ENCODE measurements around the gene SRC. TPM values are rescaled to one million over a fixed set of nuclear protein-coding genes. Genes with fewer than 3 reads are reported as not detected.
A peak's percentile ranks its signal among the peaks of the same experiment; 100 is the strongest.

The SRC gene
- total RNA-seq, 2 donors from 2014 or later: 5.4 to 8.3 TPM

- no peak overlapping the region for H3K27ac Mint-ChIP-seq
- ATAC-seq (no peak), DNase-seq (ENCODE audit: low spot score in 2 of 2) (no peak)
- no peaks in the 10 kb centered on the region for H3K9me3 Mint-ChIP-seq
- H3K36me3 Mint-ChIP-seq: no peaks in the 10 kb centered on the region
Measured at GRCh38 chr20:37430044-37430443, 84.1 kb downstream of the SRC start.

DNA sequence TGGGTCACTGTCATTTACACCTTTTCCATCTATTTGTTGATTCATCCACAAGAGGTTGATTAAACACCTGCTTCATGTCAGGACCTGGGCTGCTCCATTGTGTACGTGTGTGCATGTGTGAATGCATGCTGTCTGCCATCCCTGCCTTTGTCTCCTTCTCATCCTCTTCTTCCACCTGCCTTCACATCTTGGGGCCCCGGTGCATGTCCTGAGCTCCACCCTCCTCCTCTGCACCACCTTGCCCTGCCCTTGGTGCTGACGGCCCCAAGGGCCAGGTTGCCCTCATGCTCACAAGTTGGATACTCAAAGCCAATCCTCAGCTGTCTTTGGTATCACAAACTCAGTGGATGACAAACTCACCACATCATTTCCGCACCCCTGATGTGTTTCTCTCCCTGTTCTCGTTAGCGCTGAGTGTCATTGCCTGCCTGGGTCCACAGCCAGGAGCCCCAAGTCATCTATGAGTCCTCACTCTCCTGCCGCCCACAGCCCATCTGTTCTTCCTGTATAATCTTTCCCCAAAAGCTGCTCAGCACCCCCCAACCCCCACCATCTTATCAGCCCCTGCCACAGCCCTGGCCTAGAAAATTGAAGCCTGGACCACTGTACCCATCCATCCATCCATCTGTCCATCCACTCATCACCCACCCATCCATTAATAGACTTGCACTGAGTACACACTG, 85.0 kb downstream of the SRC start:
- DNase-seq (ENCODE audit: low spot score in 2 of 2): no peak
- no peak for ATAC-seq
- Mint-ChIP-seq H3K27ac (no peak overlapping the region), H3K36me3 (no peaks in the 10 kb centered on the region), H3K9me3 (no peaks in the 10 kb centered on the region)

- Mint-ChIP-seq H3K36me3 (no peaks in the 10 kb centered on the region), H3K27ac (no peak overlapping the region)
- DNase-seq (ENCODE audit: low spot score in 2 of 2): no peak
Measured at GRCh38 chr20:37431786-37432185, 85.8 kb downstream of the SRC start.

GRCh38 chr20:37432606-37433005, 86.7 kb downstream of the SRC start:
- Mint-ChIP-seq H3K9me3 (no peaks in the 10 kb centered on the region), H3K27ac (no peak overlapping the region), H3K36me3 (no peaks in the 10 kb centered on the region)
- ATAC-seq (no peak), DNase-seq (ENCODE audit: low spot score in 2 of 2) (no peak)

More at GRCh38 chr20:37431786-37432185, 85.8 kb downstream of the SRC start:
- no peak for ATAC-seq
- no peaks in the 10 kb centered on the region for H3K9me3 Mint-ChIP-seq

GRCh38 chr20:37435607-37436006, 89.7 kb downstream of the SRC start:
- no peak for DNase-seq (ENCODE audit: low spot score in 2 of 2)
- Mint-ChIP-seq H3K9me3 (no peaks in the 10 kb centered on the region), H3K36me3 (no peaks in the 10 kb centered on the region), H3K27ac (no peak overlapping the region)
- no peak for ATAC-seq

DNA sequence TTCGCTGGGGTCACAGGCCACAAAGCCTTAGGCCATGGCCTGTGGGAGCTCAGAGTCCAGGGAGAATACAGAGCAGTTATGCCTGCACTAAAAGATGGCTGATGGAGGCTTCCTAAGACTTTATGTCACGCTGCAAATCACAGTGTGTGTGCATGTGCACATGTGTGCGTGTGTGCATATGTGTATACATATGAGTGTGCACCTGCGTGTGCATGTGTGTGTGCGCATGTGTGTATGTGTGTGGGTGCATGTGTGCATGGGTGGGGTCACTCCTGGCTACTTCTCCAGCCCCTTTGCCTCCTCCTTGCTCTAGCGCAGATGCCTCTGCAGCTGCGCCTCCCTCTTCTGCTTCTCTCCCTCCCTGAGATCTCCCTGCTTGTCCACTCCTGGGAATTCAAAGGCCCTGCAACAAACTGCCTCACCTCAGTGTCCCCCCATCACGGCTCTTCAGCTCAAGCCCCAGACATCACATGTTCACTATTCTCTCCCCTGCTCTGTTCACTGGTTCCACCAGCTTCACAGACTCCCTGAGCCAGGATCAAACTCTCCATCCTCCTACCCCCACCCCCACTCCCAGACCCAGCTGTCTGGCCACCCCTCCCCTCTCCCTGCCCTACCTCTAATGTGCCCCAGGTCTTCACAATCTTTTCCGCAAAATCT, 90.7 kb downstream of the SRC start:
- Mint-ChIP-seq H3K27ac (no peak overlapping the region), H3K9me3 (no peaks in the 10 kb centered on the region), H3K36me3 (no peaks in the 10 kb centered on the region)
- no peak for DNase-seq (ENCODE audit: low spot score in 2 of 2)
- ATAC-seq: no peak

- no peaks in the 10 kb centered on the region for H3K36me3 Mint-ChIP-seq
- ATAC-seq (no peak), DNase-seq (ENCODE audit: low spot score in 2 of 2) (no peak)
- H3K27ac Mint-ChIP-seq: peak overlapping the region in 1 of 2 donors; percentile 31
- H3K9me3 Mint-ChIP-seq: no peaks in the 10 kb centered on the region
Measured at GRCh38 chr20:37437676-37438075, 91.7 kb downstream of the SRC start.

GRCh38 chr20:37438464-37439222, 92.7 kb downstream of the SRC start:
- Mint-ChIP-seq H3K9me3 (no peaks in the 10 kb centered on the region), H3K36me3 (no peaks in the 10 kb centered on the region), H3K27ac (no peak overlapping the region)
- ATAC-seq (no peak), DNase-seq (ENCODE audit: low spot score in 2 of 2) (no peak)

GRCh38 chr20:37439223-37439933, 93.4 kb downstream of the SRC start:
- Mint-ChIP-seq H3K36me3 (no peaks in the 10 kb centered on the region), H3K9me3 (no peaks in the 10 kb centered on the region), H3K27ac (peak overlapping the region in 1 of 2 donors; percentile 54)
- ATAC-seq (no peak), DNase-seq (ENCODE audit: low spot score in 2 of 2) (no peak)

- no peak for ATAC-seq
- no peaks in the 10 kb centered on the region for H3K36me3 Mint-ChIP-seq
- DNase-seq (ENCODE audit: low spot score in 2 of 2): no peak
- no peak overlapping the region for H3K27ac Mint-ChIP-seq
- no peaks in the 10 kb centered on the region for H3K9me3 Mint-ChIP-seq
Measured at GRCh38 chr20:37441023-37441422, 95.1 kb downstream of the SRC start.

DNA sequence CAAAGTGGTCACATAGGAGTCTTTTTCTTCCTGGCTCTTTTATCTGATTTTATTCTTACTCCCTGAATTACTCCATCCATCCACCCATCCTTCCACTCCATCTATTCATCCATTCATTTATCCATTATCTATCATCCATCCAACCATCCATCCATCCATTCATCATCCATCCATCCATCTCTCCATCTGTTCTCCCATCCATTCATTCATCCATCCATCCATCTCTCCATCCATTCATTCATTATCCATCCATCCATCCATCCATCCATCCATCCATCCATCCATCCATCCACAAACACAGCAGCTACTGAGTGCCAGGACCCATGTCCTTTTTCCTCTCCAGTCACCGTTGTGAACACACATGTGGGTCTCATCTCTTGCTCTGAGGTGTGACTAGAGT, 96.6 kb downstream of the SRC start:
- H3K9me3 Mint-ChIP-seq: no peaks in the 10 kb centered on the region
- no peaks in the 10 kb centered on the region for H3K36me3 Mint-ChIP-seq
- DNase-seq (ENCODE audit: low spot score in 2 of 2): no peak
- no peak for ATAC-seq
- no peak overlapping the region for H3K27ac Mint-ChIP-seq

DNA sequence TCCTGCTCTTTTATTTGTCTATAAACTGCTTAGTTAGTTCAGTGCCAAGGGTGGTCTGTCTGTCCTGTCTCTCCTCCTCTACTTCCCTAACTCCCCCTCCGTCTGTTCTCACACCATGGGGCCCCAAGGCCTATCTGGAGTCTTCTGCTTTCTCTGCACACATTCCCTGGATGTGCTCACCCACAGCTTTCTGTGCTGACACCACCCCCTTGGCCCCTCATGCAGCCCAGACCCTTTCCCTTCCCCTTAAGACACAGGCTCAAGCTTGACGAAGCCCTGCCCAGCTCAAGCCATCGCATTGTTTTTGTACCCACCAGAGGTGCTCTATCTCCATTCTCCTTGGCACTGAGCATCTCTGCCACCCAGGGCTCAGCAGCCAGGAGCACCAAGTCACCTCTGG, 97.0 kb downstream of the SRC start:
- H3K9me3 Mint-ChIP-seq: no peaks in the 10 kb centered on the region
- H3K36me3 Mint-ChIP-seq: no peaks in the 10 kb centered on the region
- no peak for DNase-seq (ENCODE audit: low spot score in 2 of 2)
- H3K27ac Mint-ChIP-seq: no peak overlapping the region
- ATAC-seq: no peak

DNA sequence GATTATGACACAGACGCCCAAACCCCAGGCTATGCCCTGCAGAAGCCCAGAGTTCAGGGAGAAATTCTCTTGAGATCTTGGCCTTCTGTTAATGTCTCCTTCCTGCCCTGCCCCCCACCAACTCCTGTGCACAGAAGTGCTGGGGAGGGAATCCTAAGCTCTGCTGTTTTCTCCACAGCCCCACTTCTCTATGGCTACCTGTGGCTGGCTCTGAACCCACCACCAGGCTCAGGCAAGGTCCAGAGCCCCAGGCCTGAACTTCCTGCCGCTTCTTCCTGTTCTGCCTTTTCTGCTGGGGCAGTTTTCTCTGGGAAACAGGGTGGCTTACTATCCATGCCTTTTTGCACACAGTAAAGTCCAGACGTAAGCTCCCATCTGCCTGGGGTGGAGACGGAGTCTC, 97.7 kb downstream of the SRC start:
- Mint-ChIP-seq H3K27ac (no peak overlapping the region), H3K36me3 (no peaks in the 10 kb centered on the region), H3K9me3 (no peaks in the 10 kb centered on the region)
- no peak for ATAC-seq
- no peak for DNase-seq (ENCODE audit: low spot score in 2 of 2)

GRCh38 chr20:37445041-37445440, 99.1 kb downstream of the SRC start:
- no peak for ATAC-seq
- H3K27ac Mint-ChIP-seq: no peak overlapping the region
- no peak for DNase-seq (ENCODE audit: low spot score in 2 of 2)
- no peaks in the 10 kb centered on the region for H3K9me3 Mint-ChIP-seq
- no peaks in the 10 kb centered on the region for H3K36me3 Mint-ChIP-seq

- Mint-ChIP-seq H3K36me3 (no peaks in the 10 kb centered on the region), H3K27ac (peak overlapping the region in 1 of 2 donors; percentile 18), H3K9me3 (no peaks in the 10 kb centered on the region)
- no peak for DNase-seq (ENCODE audit: low spot score in 2 of 2)
- no peak for ATAC-seq
Measured at GRCh38 chr20:37446286-37447032, 100.5 kb downstream of the SRC start.

GRCh38 chr20:37447688-37448087, 101.7 kb downstream of the SRC start:
- Mint-ChIP-seq H3K27ac (peak overlapping the region; percentile 24 to 66), H3K9me3 (no peaks in the 10 kb centered on the region), H3K36me3 (no peaks in the 10 kb centered on the region)
- ATAC-seq (no peak), DNase-seq (ENCODE audit: low spot score in 2 of 2) (no peak)
